HG03342 (cell line): ENCODE measurements around the gene TLE7.

Experiments
- ATAC-seq: cut with Tn5 transposase; IDR thresholded peaks from one replicate; pipeline ENCODE4 v1.9.1; 2021; ENCODE audit warnings: mild to moderate bottlenecking, moderate library complexity; ENCODE audit not compliant: unreplicated experiment

TLE7 gene

DNA sequence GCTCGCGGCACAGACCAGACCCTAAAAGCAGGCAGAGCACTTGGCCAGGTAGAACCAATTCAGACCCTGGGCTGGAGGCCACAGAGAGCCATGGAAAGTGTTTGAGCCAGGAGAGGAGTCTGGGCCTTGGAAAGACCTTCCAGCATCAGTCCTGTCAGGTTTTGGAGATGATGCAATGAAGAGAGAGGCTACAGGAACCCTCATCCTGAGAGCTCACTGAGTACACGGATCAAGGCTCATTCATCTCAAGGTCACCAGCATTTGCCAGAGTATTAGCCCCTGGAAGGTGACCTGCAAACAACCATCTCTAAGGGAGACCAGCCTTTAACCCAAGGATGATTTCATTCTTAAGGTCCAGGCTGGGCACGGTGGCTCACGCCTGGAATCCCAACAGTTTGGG is 27.8 kb downstream of the TLE7 start:
- ATAC-seq, result no peak

DNA sequence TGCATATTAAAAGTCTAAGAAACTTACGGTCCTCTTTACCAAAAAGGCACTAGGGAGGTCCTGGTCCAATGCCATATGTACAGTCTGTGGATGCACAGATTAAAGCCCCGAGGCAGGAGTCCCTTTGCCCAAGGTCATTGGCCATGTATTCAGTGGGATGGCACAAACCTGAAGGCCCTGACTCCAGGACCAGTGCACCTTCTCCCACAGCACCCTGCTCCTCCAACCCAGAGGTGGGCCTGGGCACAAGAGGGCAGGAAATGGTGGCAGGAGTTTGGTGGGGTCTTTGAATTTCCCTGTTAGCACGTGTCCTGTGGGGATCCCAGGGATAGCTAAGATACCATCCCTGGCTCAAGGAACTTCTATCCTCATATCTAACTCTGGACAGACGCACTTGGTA is 28.5 kb downstream of the TLE7 start:
- ATAC-seq, result no peak

DNA sequence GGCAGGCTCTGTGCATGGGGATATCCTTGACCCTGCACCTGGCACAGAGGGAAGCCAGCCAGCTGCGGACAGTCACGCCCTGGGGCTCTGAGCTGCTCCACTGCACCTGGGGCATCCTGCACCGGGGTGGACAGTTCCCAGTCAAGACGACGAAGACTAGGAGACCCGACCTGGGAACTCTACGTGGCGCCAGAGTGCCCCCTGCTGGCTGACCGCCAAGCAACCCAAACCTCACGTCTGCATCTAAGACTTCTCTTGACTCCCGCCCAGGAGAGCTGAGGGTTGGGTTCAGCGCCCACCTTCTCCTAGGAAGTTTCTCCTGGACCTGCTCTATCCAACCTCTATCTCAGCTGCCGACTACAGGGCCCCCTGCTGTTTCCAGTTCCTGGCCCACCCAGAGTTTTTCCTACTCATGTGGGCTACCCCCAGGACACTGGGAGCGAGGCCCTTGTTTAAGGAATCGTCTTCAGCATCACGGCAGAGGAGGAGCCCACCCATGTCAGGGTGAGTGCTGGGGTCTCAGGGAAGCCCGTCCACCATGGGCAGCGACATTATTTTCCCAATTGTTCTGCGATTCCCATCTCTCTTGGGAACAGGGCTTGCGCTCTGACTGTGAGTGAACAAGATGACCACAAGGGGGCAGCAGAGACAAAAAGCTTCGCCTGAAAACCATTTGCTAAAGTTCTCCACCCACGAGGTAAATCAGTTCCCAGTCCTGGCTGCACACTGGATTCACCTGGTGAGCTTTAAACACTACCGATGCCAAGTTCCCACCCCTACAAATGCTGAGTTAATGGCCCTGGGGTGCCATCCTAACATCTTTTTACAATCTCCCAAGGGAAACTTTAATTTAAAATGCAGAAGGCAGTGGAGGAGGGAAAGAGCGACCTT is 29.3 kb downstream of the TLE7 start:
- ATAC-seq, result peak; percentile 55

DNA sequence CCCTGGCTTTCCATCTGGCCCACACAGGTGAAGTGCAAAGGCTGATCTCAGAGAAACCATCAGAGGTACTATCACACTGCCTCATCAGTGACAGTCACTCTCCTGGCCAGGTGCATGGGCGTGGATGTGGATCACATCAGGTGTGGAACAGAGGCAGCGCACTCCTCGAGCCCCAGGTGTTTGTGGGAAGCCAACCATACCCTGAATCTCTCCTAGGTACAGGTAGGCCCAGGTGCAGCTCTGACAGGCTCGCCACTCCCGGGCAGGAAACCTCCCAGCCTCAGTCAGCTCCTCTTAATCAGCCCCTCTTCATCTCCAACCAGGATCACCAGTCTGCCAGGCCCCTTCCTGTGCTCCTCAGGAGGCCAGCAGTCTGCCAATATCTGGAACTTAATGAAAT is 31.7 kb downstream of the TLE7 start:
- ATAC-seq, result no peak

DNA sequence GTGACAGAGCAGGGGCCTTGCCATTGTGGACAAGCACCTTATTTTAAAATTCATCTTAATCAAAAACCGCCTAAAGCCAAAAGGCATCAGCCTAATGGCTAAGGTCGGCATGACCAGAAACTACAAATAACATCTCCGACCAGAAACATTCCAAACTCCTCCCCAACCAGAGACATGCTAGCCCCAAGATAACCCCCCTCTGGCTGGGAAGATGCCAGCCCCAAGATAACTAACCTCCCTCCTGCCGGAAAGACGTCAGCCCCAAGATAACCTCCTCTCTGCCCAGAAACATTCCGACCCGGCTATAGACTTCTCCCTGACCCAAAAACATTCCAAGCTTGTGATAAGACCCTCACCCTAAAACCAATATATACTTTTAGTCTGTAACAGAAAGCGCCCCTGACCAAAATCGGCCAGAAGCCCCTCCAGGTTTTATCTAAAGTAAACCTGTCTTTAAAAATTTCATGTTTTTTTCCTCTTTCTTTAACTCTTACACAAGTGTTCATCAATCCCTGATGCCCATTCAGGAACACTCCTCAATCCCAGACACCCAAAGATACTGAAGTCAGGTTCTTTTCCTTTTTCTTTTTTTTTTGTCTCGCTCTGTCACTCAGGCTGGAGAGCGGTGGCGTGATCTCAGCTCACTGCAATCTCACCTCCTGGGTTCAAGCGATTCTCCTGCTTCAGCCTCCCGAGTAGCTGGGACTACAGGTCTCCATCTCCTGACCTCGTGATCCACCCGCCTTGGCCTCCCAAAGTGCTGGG is 32.7 kb downstream of the TLE7 start:
- ATAC-seq, result no peak

DNA sequence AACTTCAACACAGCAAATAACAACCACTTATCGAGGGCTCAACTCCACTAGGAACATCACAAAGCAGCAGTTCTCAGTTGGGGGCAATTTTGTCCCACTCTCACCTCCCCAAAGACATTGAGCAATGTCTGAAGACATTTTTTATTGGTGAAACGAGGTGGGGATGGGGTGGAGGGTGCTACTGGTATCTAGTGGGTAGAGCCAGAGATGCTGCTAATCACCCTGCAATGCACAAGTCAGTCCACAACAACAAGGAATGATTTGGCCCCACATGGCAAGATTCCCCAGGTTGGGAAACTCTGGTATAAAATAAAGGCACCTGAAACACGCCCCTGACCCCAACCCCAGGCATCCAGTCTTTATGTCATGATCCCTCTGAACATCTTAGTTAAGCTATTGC is 33.3 kb downstream of the TLE7 start:
- ATAC-seq, result no peak

DNA sequence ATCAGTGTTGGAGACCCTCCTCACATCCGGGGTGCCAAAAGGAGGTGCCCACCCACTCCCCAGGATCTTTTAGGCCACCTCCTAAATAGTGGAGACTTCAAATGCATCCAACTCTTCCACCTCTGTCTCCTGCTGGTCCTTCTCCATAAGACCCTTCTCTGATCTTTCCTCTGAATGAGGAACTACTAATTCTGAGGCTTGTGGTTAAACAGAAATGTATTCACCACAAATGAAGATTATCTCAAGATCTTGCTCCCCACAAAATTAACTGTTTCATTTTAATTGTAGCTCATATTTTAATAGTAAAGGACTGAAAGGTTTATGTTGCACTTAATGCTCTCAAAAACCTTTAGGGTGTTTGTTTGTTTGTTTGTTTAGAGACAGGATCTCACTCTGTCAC is 34.1 kb downstream of the TLE7 start:
- ATAC-seq, result no peak

DNA sequence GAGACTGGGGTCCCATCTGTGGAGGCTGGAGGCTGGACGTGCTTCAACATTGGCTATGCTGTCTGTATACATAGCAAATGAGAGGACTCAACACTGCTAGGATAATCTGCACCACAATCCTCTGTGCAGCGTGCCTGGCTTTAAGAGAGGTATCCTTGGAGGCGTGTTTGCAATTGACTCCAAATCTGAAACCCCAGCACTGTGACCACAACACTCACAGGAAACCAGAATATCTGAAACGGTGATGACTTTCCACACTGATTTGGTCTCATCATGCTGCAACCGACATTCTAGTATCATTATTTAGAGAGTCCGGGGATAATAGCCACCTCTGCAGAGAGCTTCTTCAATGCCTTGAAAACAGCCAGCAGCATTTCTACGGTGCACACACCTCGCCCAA is 35.1 kb downstream of the TLE7 start:
- ATAC-seq, result no peak

DNA sequence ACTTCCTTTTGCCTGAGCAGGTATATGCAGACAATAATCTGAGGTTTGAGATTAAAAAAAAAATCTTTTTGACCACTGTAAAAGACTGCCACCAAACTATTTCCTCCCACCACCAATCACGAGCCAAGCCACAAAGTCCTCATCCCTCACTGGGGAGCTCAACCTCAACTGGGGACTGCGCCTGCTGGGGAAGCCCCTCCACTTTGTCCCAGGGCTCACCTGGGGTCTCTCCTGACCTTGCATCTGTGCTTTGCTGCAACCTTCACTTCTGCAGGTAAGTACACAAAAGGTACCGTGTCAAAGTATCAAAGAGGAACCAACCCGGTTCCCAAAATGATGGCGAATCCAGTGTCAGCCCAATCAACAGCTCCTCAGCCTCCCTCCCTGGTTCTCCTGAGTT is 35.5 kb downstream of the TLE7 start:
- no peak for ATAC-seq

DNA sequence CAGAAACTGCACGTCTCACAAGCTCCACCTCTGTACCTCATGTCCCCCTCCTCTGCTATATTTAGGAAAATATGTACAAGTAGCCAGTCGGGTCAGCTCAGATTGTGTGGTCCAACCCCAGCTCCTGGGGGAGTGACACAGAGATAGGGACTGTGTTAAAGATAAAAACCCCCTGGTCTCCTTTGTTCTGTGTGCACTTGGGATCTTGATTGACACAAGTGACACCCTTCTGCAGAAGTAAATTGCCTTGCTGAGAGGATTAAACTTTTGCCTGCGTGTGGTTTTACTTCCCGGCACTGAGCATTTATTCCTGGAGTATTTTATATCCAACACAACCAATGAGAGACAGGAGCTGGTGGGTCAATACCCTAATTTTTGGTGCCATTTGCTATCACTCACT is 37.5 kb downstream of the TLE7 start:
- ATAC-seq, result no peak

DNA sequence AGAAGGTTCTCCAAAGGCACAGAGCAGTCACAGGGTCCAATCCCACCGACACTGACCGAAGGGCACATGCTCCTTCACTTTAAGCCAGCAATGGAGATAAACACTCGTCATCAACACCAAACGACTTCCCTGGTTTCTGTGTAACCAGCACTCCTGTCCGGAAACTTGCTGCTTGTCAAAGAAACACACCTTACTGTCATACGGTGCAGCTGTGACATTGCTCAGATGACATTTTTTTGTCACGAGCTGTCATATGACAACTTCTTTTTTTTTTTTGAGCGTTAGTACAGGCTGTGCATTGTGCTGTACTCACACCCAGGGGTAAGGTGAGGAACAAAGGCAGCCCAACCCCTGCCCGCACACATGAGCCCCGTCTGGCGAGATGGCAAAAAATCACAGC is 39.2 kb downstream of the TLE7 start:
- no peak for ATAC-seq

DNA sequence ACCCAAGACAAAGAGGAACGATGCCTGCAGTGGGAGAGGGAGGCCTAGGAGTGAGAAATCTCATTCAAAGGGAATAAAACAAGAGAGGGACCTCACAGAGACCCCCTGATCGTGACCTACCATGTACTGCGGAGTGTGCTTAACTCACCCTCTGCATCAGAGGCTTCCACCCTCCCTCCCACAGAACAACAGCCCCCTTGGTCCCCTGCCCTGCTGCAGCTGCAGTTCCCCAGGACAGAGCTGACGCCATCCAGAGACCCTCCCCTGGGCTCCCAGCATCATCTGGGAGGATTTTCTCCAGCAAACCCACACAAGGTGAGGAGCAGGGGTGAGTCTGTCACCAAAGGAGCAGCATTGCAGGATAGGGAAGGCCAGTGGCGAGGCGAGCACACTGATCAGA is 39.8 kb downstream of the TLE7 start:
- ATAC-seq, result no peak

DNA sequence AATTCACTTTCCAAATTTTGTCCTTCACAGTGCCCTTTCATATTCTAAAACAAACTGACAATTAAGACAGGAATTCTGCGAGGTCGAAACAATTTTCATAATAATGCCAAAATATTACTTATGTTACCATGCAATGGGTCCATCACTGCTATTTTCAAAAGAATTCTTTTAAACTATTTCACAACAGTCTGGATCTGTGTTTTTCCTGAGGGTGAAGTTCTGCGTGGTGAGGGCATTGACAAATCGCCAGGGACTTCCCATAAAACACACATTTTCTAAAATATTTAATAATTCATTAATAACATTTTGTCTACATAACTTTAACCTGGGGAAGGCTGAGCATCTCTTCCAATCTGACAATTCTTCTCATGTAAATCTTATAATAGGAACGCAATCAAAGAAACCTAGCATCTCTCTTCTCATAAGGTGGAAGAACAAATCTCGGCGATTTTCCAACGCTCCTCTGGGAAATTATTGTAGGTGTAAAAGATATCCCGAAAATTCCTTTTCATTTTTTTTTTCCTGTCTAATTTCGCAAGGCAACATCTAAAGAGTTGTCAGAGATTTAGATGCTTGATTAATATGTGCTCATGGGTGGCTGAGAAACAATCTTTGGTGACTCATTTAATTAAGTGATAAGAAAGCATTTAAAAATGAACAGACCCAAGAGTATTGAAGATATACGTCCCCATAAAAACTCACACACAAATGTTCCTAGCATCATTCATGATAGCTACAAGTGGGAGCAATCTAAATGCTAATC is 41.9 kb downstream of the TLE7 start:
- no peak for ATAC-seq

DNA sequence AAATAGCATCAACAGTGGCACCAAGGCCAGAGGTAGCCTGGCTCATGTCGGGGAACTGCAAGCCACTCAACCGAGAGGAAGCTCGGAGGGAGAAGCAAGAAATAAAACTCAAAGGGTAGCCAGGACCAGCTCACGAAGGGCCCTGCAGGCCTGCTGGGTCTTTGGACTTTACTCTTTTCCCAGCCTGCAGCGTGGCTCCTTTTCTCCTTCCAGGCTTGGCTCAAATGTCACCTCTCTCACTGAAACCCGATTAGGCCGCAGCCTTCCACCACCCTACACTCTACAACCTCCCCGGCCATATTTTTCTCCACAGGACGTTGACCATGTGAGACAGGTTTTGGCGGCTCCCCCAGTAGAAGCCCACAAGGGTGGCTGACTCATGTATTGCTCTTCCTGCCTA is 45.3 kb downstream of the TLE7 start:
- ATAC-seq, result no peak

DNA sequence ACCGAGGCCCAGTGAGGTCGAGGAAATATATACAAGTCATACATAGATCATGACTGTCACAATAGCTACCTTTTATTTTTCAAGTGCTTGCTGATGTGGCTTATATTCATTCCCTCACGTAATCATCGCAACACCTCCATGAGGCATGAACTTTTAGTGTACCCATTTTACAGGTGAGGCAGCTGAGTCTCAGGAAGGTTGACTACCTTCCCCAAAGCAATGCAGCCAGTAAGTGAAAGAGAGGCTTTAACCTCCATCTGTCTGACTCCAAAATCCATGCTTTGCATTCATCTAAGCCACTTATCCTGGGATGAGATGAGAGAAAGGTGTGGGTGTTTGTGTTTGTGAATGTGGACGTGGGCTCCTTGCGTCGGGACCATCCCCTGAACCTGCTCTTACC is 52.5 kb downstream of the TLE7 start:
- ATAC-seq, result no peak

DNA sequence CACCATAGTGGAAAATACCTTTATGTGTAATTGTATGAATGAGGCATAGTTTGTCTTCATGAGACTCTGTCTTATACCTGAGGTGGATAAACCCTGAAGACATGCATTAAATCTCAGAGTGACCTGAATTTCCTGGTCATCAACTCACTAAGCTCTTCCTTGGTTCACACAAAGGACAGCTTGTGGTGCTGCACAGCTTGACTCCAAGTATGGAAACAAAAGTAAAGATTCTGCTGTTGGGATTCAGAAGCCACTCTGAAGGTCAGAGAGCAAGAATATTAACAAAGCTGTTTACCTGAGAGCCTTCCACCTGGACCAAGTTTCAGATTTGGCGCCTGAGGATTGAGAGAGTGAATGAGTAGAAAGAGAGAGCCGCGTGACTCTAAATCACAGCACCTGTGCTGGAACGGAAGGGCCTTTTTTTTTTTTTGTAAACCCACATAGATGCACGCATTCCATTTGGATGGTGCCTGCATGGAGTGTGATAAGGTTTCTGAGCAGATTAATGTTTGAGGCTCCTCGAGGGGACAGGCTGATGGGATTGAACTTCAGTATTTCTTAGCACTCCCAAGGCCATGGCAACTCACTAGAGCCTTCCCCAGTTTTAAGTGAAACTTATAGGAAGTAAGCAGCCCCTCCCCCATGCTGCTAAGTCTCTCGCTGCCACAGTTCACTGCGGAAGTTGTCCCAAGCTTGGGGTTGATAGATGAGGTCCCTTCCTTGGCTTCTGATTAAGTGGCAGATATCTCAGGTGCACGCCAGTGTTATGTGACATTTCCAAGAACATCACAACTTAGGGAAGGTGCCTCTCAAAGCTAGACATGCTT is 54.6 kb downstream of the TLE7 start:
- no peak for ATAC-seq

DNA sequence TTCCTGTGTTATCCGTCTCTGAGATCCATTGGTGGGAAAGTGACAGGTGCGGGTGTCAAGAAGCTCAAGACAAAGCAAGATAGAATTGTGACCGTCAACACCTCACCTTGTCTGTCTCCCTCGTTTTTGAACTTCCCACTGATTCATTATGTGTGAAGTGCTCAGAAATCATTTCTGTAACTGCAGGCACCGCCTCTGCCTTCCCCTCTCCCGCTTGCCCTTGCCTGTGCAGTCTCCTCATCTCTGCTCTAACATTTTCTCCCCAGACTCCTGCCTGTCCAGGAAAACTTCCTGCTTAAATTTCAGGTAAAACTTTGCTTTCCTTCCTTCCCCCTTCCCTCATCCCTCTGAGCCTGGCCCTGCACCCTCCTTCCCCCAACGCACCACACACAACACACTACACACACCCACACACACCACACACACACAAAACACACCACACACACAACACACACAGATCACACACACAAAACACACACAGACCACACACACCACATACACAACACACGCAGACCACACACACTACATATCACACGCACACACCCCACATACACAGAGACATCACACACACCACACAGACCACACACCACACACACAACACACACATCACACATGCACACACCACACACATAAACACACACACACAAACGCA is 57.7 kb downstream of the TLE7 start:
- no peak for ATAC-seq

DNA sequence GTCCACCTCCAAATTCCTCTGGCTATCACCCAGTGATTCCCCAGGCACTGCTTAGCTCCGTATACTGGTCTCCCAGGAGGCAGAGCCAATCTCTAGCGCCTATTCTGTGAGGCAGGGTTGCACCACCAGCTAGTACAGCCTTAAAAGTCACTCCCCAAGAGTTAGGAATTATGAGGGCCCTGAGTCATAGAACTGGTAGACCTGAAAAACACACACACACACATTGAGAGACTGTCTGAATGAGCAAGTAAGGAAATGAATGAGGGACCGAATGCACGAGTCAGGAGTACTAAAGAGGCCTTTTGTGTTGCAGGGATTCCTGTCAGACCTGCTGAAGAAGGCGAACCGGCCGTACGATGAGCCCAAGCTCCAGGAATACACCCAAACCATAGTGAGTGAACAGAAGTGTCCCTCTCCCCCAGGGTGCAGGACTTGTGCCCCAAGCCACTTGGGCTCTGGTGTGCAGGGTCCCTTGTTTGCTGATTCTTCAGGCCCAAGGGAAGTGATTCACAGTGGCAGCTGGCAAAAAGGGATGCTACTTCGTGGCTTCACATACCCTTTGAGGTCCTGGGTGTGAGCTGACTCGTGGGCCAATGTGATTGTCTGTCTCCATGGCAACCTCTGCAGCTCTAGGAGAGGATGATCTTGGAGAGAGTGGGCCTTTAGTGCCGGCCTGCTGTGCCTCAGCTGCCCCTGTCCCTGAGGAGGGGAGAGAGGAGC is 58.6 kb downstream of the TLE7 start:
- no peak for ATAC-seq

DNA sequence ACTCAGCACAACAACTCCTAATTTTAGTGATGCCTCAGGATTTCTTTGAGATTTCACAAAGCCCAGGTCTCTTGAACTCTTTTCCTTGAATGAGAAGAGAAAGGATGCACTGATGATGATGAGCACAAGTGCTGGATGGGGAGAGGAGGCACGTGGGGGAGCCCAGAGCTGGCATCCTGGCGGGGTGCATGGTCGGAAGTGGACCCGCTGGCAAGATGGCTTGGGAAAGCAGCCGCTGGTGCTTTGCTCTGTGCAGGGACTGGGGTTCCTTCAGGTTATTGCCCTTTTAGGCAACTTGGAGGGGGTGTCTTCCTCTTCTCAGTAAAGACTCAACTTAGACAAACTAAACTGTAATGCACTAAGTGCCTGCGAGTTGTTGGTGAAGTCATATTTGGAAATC is 61.0 kb downstream of the TLE7 start:
- ATAC-seq, result no peak
